Right cardiac atrium (tissue), 5 donors: ENCODE results near the gene RSAD2. TPM values are rescaled to one million over a fixed set of nuclear protein-coding genes. Genes with fewer than 3 reads are reported as not detected.

ENCODE experiments used
- ATAC-seq, 2 donors: fragments of 200-7000 bp; cut with Tn5 transposase; one replicate each; pipeline versions ENCODE4 v1.8.0 to v1.9.1; 2020; ENCODE audit warnings: moderate library complexity in 2 of 2, mild to moderate bottlenecking in 1 of 2
- DNase-seq, 3 donors: peaks; one replicate each; pipeline ENCODE4 v3.0.0-alpha.2; 2020
- H3K27ac ChIP-seq: one replicate; pipeline ENCODE4 v1.5.1; 2013; ENCODE audit warnings: mild to moderate bottlenecking, low read length, control low read depth, moderate library complexity
- H3K27me3 ChIP-seq: one replicate; pipeline ENCODE4 v1.6.1; 2013; ENCODE audit not compliant: control insufficient read depth, insufficient read depth
- H3K4me1 ChIP-seq: one replicate; pipeline ENCODE4 v1.6.1; 2013; ENCODE audit warnings: low read length; ENCODE audit not compliant: control insufficient read depth, insufficient read depth
- H3K4me3 ChIP-seq: one replicate; pipeline ENCODE4 v1.5.1; 2013; ENCODE audit warnings: low read length, control low read depth
- H3K9me3 ChIP-seq: one replicate; pipeline ENCODE4 v1.6.1; 2013; ENCODE audit warnings: low read length; ENCODE audit not compliant: control insufficient read depth
- WGBS: extraction: QIAGEN DNeasy Blood & Tissue Kit; methylation state at CpG from one replicate; pipeline ENCODE4 v1.1.7; 2013; 5-methylcytosine and 5-hydroxymethylcytosine counted together
- intact Hi-C, 4 donors: fragments of 100-400 bp; cut with DNase I; formaldehyde crosslinking; loops; one replicate each; pipeline versions ENCODE4 v1.11.0 to v1.14.0; 2022 to 2023
- polyA plus RNA-seq: library from polyadenylated mRNA; stranded (reverse); fragments of 200-250 nt; gene quantifications from one replicate; pipeline ENCODE4 v1.2.3, GENCODE V29; 2013
- total RNA-seq, 4 donors: library from RNA; stranded (reverse); fragmentation: NEBNext Ultra II Directional; extraction: Animal tissue kit (Norgen Biotek cat#: 25700); gene quantifications; one replicate each; pipeline ENCODE4 v1.2.1, GENCODE V29; 2021
- donor health status: healthy with polysubstance abuse.
- donor health status: DM: no; HTN: yes; CAD: no.
- donor health status: DM: no; HTN: no; CAD: no.
- donor health status: DM: no; HTN: yes; CAD: no; lungs with severe emphysema.
- donor health status: DM: yes; HTN: yes; CAD: no.

Gene RSAD2
- total and polyA plus RNA-seq, 5 donors = 1.6 to 6.4 (median 4.0) TPM

GRCh38 chr2:6864923-6865345 is 12.6 kb upstream of the RSAD2 start:
- ATAC-seq (no peak), DNase-seq (peak; percentile 47 to 81 (median 78))
- Histone ChIP-seq H3K9me3 (peaks cover 3% of the 10 kb centered on the region), H3K27ac (peak overlapping the region; percentile 37), H3K4me1 (peaks cover 3% of the 10 kb centered on the region), H3K27me3 (no peaks in the 10 kb centered on the region), H3K4me3 (peak overlapping the region; percentile 87)
- intact Hi-C loops = no loop called here
- WGBS = 8% methylated on average over 37 of the region's 37 CpGs

- Histone ChIP-seq H3K27me3 (no peaks in the 10 kb centered on the region), H3K4me3 (peak within 1 kb of the TSS; percentile 87), H3K4me1 (peaks cover 3% of the 10 kb centered on the region), H3K9me3 (no peaks in the 10 kb centered on the region), H3K27ac (peak within 1 kb of the TSS; percentile 37)
- intact Hi-C loops = no loop called here
- ATAC-seq (peak; percentile 83 to 85), DNase-seq (peak; percentile 75 to 90 (median 88))
- under 1% methylated on average over 115 of the region's 115 CpGs for WGBS
Observed at GRCh38 chr2:6865346-6866274, 12.0 kb upstream of the RSAD2 start, which contains the start of gene CMPK2. TSS of gene CMPK2 (minus strand) at chr2:6865907. CDS start at chr2:6865696, 211 bp downstream.

GRCh38 chr2:6866275-6866671 is 11.3 kb upstream of the RSAD2 start:
- peak; percentile 46 to 64 for ATAC-seq
- H3K27ac ChIP-seq = peak overlapping the region; percentile 37

GRCh38 chr2:6866982-6867381 is 10.6 kb upstream of the RSAD2 start:
- Histone ChIP-seq H3K9me3 (no peaks in the 10 kb centered on the region), H3K27ac (no peak overlapping the region), H3K4me3 (no peak overlapping the region), H3K4me1 (peaks cover 3% of the 10 kb centered on the region), H3K27me3 (no peaks in the 10 kb centered on the region)
- no peak for ATAC-seq
- intact Hi-C loops = no loop called here
- 88% methylated on average over 7 of the region's 7 CpGs for WGBS
- DNase-seq = no peak

More at GRCh38 chr2:6866275-6866671, 11.3 kb upstream of the RSAD2 start:
- Histone ChIP-seq H3K27me3 (no peaks in the 10 kb centered on the region), H3K9me3 (no peaks in the 10 kb centered on the region), H3K4me1 (peaks cover 3% of the 10 kb centered on the region), H3K4me3 (peak overlapping the region; percentile 87)
- intact Hi-C loops = no loop called here
- DNase-seq = no peak
- 12% methylated on average over 9 of the region's 9 CpGs for WGBS

- Histone ChIP-seq H3K27me3 (no peaks in the 10 kb centered on the region), H3K9me3 (no peaks in the 10 kb centered on the region), H3K27ac (no peak overlapping the region), H3K4me3 (no peak overlapping the region), H3K4me1 (no peaks in the 10 kb centered on the region)
- DNase-seq (no peak), ATAC-seq (no peak)
- intact Hi-C loops = no loop called here
- WGBS = 85% methylated on average over 2 of the region's 2 CpGs
Observed at GRCh38 chr2:6872394-6872793, 5.2 kb upstream of the RSAD2 start.

GRCh38 chr2:6874032-6874431 is 3.5 kb upstream of the RSAD2 start:
- no peak for DNase-seq
- no peak for ATAC-seq
- Histone ChIP-seq H3K27ac (no peak overlapping the region), H3K9me3 (no peaks in the 10 kb centered on the region), H3K4me1 (no peaks in the 10 kb centered on the region), H3K4me3 (no peak overlapping the region), H3K27me3 (no peaks in the 10 kb centered on the region)
- intact Hi-C loops = no loop called here
- over 99% methylated on average over 3 of the region's 3 CpGs for WGBS

- WGBS = 78% methylated on average over 1 of the region's 1 CpG
- no peak overlapping the region for H3K27ac ChIP-seq
- no peaks in the 10 kb centered on the region for H3K27me3 ChIP-seq
- intact Hi-C loops = no loop called here
- no peak overlapping the region for H3K4me3 ChIP-seq
- ATAC-seq (no peak), DNase-seq (no peak)
- no peaks in the 10 kb centered on the region for H3K4me1 ChIP-seq
- no peaks in the 10 kb centered on the region for H3K9me3 ChIP-seq
Observed at GRCh38 chr2:6876309-6876708, 1.3 kb upstream of the RSAD2 start.

- no peaks in the 10 kb centered on the region for H3K27me3 ChIP-seq
- no peaks in the 10 kb centered on the region for H3K9me3 ChIP-seq
- no peak overlapping the region for H3K27ac ChIP-seq
- H3K4me1 ChIP-seq = peaks cover 4% of the 10 kb centered on the region
- DNase-seq (no peak), ATAC-seq (no peak)
- 62% methylated on average over 4 of the region's 4 CpGs for WGBS
- intact Hi-C loops = no loop called here
- peak overlapping the region; percentile 27 for H3K4me3 ChIP-seq
Observed at GRCh38 chr2:6878549-6878948, 972 bp downstream of the RSAD2 start.

GRCh38 chr2:6879011-6879410 is 1.4 kb downstream of the RSAD2 start:
- 79% methylated on average over 2 of the region's 2 CpGs for WGBS

GRCh38 chr2:6880200-6880733 is 2.7 kb downstream of the RSAD2 start:
- intact Hi-C loops = no loop called here
- H3K4me1 ChIP-seq = peaks cover 4% of the 10 kb centered on the region
- H3K27ac ChIP-seq = no peak overlapping the region
- no peaks in the 10 kb centered on the region for H3K27me3 ChIP-seq
- WGBS = 48% methylated on average over 2 of the region's 2 CpGs
- H3K9me3 ChIP-seq = no peaks in the 10 kb centered on the region
- H3K4me3 ChIP-seq = no peak overlapping the region
- DNase-seq (no peak), ATAC-seq (no peak)

More at GRCh38 chr2:6879011-6879410, 1.4 kb downstream of the RSAD2 start:
- DNase-seq = no peak
- intact Hi-C loops = no loop called here
- Histone ChIP-seq H3K4me3 (peak overlapping the region; percentile 27), H3K4me1 (peaks cover 4% of the 10 kb centered on the region), H3K27ac (peak overlapping the region; percentile 16), H3K9me3 (no peaks in the 10 kb centered on the region), H3K27me3 (no peaks in the 10 kb centered on the region)
- ATAC-seq = no peak

GRCh38 chr2:6881046-6881445 is 3.5 kb downstream of the RSAD2 start:
- Histone ChIP-seq H3K4me1 (peaks cover 4% of the 10 kb centered on the region), H3K27ac (no peak overlapping the region), H3K4me3 (no peak overlapping the region), H3K9me3 (no peaks in the 10 kb centered on the region), H3K27me3 (no peaks in the 10 kb centered on the region)
- ATAC-seq = no peak
- no peak for DNase-seq
- intact Hi-C loops = no loop called here
- 65% methylated on average over 1 of the region's 1 CpG for WGBS
